Dedifferentiated amniotic fluid mesenchymal stem cell (primary cell): ENCODE data around the gene LINC00237.

Experiments
- DNase-seq: peaks from one replicate; pipeline ENCODE4 v3.0.0-alpha.2; 2016; ENCODE audit errors: extremely low spot score

Gene LINC00237

GRCh38 chr20:21047981-21048380 lies 58.2 kb downstream of the LINC00237 start:
- no peak for DNase-seq

DNA sequence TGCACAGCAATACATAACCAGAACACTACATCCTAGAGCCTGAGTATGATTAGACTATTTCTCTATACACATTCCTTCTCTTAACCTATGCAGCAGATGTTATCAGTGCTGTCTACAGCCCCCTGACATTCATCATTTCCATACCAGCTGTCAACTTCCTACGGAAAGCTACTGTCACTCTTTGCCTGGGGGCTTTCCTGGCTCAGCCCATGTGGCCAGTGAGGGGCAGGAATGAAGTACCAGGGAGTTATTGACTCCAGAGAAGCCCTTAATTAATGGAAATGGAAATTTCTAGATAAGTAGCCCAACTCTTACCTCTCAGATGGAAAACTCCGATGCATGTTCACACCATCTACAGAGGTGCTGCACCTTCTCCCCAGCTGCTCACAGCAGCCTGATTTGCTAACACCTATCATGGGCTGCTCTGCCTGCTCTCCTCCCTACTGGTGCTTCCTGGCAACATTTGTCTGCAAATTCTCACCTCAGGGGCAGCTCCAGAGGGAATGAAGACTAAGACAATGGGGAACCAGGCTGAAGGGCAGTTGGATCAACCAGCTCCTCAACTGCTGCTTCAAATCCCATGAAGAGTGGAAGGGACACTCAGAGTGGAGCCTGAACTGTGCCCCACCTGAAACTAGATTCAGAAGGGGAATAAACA lies 59.6 kb downstream of the LINC00237 start:
- no peak for DNase-seq
